ENCODE results near the gene DGKQ.

GRCh38 chr4:1019320-1019719, 46.0 kb upstream of the DGKQ start:
- TF ChIP-seq CTCF (IDR thresholded peaks at IDR 0.05; ENCODE audit: insufficient read depth, low read length) (no peak), GABPA (IDR thresholded peaks at IDR 0.05; ENCODE audit: low read depth) (no peak)
- TF ChIP-seq, protein P1, sequence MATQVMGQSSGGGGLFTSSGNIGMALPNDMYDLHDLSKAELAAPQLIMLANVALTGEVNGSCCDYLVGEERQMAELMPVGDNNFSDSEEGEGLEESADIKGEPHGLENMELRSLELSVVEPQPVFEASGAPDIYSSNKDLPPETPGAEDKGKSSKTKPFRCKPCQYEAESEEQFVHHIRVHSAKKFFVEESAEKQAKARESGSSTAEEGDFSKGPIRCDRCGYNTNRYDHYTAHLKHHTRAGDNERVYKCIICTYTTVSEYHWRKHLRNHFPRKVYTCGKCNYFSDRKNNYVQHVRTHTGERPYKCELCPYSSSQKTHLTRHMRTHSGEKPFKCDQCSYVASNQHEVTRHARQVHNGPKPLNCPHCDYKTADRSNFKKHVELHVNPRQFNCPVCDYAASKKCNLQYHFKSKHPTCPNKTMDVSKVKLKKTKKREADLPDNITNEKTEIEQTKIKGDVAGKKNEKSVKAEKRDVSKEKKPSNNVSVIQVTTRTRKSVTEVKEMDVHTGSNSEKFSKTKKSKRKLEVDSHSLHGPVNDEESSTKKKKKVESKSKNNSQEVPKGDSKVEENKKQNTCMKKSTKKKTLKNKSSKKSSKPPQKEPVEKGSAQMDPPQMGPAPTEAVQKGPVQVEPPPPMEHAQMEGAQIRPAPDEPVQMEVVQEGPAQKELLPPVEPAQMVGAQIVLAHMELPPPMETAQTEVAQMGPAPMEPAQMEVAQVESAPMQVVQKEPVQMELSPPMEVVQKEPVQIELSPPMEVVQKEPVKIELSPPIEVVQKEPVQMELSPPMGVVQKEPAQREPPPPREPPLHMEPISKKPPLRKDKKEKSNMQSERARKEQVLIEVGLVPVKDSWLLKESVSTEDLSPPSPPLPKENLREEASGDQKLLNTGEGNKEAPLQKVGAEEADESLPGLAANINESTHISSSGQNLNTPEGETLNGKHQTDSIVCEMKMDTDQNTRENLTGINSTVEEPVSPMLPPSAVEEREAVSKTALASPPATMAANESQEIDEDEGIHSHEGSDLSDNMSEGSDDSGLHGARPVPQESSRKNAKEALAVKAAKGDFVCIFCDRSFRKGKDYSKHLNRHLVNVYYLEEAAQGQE (IDR thresholded peaks at IDR 0.05; ENCODE audit: insufficient replicate concordance, low read depth): no peak

All from HL-60 (cell line).